GM12872 (cell line): ENCODE measurements around the gene PDYN.

Experiments used
- TF ChIP-seq, protein P1 (sequence below): IDR thresholded peaks from 3 replicates; pipeline ENCODE4 v1.5.1; 2011; ENCODE audit warnings: low read depth, mild to moderate bottlenecking, low read length, moderate library complexity; ENCODE audit not compliant: insufficient read depth

The PDYN gene

DNA sequence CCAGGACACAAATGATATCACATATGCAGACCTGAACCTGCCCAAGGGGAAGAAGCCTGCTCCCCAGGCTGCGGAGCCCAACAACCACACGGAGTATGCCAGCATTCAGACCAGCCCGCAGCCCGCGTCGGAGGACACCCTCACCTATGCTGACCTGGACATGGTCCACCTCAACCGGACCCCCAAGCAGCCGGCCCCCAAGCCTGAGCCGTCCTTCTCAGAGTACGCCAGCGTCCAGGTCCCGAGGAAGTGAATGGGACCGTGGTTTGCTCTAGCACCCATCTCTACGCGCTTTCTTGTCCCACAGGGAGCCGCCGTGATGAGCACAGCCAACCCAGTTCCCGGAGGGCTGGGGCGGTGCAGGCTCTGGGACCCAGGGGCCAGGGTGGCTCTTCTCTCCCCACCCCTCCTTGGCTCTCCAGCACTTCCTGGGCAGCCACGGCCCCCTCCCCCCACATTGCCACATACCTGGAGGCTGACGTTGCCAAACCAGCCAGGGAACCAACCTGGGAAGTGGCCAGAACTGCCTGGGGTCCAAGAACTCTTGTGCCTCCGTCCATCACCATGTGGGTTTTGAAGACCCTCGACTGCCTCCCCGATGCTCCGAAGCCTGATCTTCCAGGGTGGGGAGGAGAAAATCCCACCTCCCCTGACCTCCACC, 56.4 kb downstream of the PDYN start:
- TF ChIP-seq, protein P1, sequence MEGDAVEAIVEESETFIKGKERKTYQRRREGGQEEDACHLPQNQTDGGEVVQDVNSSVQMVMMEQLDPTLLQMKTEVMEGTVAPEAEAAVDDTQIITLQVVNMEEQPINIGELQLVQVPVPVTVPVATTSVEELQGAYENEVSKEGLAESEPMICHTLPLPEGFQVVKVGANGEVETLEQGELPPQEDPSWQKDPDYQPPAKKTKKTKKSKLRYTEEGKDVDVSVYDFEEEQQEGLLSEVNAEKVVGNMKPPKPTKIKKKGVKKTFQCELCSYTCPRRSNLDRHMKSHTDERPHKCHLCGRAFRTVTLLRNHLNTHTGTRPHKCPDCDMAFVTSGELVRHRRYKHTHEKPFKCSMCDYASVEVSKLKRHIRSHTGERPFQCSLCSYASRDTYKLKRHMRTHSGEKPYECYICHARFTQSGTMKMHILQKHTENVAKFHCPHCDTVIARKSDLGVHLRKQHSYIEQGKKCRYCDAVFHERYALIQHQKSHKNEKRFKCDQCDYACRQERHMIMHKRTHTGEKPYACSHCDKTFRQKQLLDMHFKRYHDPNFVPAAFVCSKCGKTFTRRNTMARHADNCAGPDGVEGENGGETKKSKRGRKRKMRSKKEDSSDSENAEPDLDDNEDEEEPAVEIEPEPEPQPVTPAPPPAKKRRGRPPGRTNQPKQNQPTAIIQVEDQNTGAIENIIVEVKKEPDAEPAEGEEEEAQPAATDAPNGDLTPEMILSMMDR: no peak

DNA sequence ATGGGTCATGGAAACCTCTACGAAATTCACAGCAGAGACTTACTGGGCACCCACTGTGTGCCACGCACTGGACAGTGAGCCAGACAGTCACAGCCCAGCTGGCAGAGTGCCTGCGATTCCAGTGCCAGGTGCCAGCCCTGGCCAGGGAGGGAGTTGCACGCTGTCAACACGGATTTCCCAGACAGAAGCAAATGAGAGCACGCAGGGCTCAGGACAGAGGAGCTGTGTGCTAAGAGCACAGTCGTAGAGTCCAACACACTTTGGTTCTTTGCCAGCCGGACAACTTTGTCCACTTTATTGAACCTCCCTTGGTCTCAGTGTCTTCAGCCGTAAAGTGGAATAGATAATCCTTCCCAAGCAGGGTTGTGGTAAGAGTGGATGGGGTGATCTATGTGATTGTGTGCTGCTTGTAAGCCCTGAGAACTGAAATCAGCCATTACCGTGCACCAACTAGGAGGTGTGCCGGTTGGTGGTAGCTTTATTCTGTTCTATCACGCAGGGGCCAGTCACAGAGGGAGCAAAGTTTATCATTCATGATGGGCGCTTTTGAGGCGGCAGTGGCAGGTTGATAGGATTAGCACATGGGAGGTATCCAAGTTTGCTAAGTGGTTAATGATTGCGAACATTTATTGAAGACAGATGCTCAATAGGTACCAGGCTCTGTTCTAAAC, 58.0 kb downstream of the PDYN start:
- TF ChIP-seq, protein P1: no peak

DNA sequence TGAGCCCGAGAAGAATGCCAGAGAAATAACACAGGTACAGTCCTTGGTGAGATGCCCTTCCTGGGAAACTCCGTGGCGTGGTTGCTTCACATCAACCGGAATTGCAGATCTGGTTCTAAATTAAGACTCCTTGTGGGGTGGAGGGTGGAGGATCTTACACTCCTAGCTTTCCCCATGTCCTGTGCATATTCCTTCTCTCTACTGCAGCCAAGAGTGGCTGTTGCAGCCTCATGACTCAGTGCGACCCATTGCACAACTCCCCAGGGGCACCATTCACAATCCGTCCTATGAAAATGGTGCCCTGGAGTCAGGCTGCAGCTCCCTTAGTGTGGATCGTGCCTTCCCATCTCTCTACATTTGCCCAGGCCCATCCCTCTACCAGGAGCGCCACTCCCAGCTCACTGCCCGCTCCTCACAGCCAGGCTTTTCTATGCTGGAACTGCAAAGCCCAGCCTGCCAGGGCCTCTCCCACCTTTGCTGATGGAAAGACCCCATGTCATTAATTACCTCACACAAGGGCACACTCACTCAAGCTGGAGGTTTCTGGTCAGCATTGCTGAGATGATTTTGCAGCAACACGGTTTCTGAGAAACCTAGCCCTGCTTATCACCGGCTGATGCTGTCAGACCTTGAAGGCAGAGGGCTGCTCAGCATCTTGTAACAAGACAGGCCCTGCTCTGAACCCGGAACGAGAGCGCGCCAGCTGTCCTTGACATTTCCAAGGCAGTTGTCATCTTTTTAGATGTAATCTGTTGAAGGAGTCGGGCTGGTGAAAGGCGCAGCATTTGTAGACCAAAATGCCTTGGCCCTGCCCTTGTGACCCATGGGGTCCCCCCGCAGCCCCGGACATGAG, 58.9 kb downstream of the PDYN start:
- TF ChIP-seq, protein P1: no peak

DNA sequence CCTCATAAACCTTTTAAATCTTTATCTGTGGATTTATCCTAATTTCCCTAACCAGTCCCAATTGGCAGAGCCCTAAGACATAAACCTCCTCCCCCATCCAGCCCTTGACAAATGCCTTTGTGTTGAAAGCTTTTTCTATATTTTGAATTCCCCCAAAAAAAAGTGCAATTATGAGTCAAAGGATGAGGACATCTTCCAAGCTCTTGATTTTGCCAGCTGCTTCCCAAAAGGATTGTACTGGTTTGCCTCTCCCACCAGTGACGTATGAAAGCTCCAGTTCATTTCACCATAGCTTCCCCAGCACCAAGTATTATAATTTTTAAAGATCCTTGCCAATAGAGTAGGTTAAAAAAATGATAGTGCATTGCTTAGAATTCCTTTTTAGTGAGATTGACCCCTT, 59.7 kb downstream of the PDYN start:
- TF ChIP-seq, protein P1: no peak

DNA sequence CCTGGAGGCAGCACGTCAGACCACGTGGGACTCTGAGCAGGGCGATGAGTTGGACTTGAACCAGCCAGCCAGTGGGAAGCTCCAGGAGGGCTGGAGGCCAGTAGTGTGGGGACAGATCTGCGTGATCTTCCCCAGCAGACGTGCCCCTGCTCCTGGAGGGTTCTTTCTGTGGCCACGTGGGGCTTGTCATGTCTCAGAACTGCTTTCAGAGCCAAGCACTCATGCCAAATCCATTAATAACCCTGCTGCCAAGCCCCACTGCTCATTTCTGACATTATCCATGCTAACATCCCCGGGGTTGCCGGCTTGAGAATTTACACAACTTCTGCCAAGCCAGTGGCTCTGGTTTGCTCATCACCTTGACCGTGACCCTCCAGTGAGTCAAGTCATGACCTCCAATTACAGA, 60.4 kb downstream of the PDYN start:
- TF ChIP-seq, protein P1: no peak

DNA sequence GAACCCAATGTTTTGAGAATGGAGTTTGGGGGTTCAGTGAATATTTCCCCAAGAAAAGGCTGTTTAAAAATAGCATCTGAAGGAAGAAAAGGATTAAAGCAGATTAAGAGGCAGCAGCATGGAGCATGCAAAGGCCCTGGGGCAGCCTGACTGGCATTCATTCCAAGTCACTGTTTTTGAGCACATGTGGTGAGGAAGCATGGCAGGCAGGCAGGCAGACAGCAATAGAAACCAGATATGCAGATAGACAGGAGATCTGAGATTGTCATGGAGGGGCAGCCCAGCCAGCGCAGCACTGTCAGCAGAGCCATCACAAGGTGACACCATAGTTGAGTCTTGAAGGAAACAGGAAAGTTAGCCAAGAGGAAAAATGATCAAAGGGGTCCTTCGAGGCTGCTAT, 60.9 kb downstream of the PDYN start:
- TF ChIP-seq, protein P1: no peak

DNA sequence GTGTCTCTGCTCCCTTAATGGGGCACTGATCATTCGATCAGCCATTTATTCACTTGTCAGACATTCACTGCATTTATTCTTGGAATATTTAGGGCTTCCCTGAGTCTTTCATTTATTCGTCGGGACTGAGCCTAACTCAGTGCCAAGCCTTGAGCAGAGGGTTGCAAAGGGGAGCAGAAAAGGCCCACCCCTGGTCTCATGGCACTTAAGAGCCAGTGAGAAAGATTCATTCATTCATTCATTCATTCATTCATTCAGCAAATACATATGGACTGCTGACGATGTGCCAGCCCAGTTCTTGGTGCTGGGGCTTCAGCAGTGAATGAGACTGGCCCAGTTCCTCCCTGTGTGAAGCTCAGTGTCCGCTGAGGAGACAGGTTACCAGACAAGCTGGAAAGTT, 62.0 kb downstream of the PDYN start:
- TF ChIP-seq, protein P1: no peak
